Mesothelial cell of epicardium (in vitro differentiated cells): ENCODE data around the gene RARG. TPM values are rescaled to one million over a fixed set of nuclear protein-coding genes. Genes with fewer than 3 reads are reported as not detected.
A peak's percentile ranks its signal among the peaks of the same experiment; 100 is the strongest.

Source experiments
- DNase-seq, 2 experiments: peaks; one replicate each; pipeline ENCODE4 v3.0.0; 2021; ENCODE audit warnings: low spot score in 2 of 2; ENCODE audit not compliant: unreplicated experiment in 2 of 2
- H3K27ac Mint-ChIP-seq: 2 replicates; pipeline ENCODE4 v1.8.0; 2021; ENCODE audit warnings: mixed read lengths
- H3K27me3 Mint-ChIP-seq: 2 replicates; pipeline ENCODE4 v1.8.0; 2021; ENCODE audit warnings: low read depth, mixed read lengths
- H3K36me3 Mint-ChIP-seq: 2 replicates; pipeline ENCODE4 v1.8.0; 2021; ENCODE audit warnings: mixed read lengths
- H3K4me1 Mint-ChIP-seq: 2 replicates; pipeline ENCODE4 v1.8.0; 2021; ENCODE audit warnings: mixed read lengths
- H3K4me3 Mint-ChIP-seq: 2 replicates; pipeline ENCODE4 v1.8.0; 2021; ENCODE audit warnings: mild to moderate bottlenecking, moderate library complexity, mixed read lengths
- H3K9me3 Mint-ChIP-seq: 2 replicates; pipeline ENCODE4 v1.8.0; 2021; ENCODE audit warnings: mixed read lengths
- total RNA-seq: library from RNA; stranded (reverse); gene quantifications from 3 replicates; pipeline ENCODE4 v1.2.1, GENCODE V29; 2021
- TF ChIP-seq, protein P1 (sequence below): fragments of 200-600 bp; sonication (generic); IDR thresholded peaks from one replicate; pipeline ENCODE4 v1.5.0; 2021; ENCODE audit warnings: antibody characterized with exemption; ENCODE audit not compliant: unreplicated experiment

RARG gene
- total RNA-seq, 1 donor from 2014 or later = 72.2 TPM

DNA sequence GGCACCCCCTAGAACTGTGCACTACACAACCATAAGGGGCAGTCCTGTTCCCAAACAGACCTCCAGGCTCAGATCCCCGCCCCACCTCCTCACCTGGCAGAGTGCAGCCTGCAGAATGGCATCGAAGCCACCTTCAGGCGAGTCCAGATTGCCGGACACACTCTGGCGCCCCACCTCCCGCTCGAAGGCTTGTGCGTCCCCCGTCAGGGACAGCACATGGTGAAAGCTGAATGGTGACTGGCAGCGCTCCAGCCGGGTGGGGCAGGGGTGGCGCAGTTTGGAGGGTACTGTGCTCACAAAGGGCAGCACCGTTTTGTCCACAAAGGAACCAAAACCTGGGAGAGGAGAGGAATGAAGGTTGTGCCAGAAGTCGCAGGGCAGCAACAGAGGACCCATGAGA is 35.5 kb downstream of the RARG start:
- Mint-ChIP-seq H3K27ac (no peak overlapping the region), H3K4me3 (no peak overlapping the region)

DNA sequence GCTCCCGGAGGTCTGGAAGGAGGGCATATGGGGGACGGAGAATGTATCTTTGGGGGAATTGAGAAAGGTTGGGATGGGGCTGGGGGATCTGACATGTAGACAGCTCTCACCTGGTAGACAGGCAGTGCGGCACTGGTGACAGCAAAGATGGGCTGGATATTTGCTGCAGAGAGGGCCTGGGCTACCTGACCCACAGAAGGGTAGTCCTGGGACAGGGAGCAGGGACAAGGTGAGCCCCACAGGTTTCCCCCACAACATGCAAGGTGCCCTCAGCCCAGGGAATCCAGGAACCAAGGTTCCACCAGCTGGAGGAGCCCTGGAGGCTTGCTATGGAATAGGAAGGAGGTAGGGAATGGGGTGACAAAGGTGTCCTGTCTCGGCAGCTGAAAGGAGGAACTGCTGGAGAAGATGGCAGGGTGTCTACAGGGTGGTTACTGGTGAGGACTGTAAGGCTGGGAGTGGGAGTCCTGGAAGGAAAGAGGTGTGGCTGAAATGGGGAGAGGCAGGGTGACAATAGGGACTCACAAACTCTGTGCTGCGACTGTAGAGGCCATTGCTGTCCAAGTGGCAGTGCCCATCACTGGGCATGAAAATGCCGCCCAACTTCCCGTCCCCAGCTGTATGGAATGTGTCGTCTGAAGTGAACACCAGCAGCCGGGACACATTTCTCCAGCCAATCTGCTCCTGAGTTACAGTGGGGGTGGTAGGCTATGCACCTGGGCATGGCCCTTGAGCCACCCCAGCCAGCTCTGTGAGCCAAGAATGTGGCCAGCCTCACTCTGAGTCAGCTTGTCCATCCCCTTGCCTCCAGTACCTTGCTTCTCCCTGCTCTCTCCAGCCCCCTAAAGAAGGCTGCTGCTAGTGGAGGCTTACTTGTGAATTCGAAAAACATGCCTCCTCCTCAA is 36.2 kb downstream of the RARG start:
- peaks cover 40% of the 10 kb centered on the region for H3K27me3 Mint-ChIP-seq
- TF ChIP-seq, protein P1, sequence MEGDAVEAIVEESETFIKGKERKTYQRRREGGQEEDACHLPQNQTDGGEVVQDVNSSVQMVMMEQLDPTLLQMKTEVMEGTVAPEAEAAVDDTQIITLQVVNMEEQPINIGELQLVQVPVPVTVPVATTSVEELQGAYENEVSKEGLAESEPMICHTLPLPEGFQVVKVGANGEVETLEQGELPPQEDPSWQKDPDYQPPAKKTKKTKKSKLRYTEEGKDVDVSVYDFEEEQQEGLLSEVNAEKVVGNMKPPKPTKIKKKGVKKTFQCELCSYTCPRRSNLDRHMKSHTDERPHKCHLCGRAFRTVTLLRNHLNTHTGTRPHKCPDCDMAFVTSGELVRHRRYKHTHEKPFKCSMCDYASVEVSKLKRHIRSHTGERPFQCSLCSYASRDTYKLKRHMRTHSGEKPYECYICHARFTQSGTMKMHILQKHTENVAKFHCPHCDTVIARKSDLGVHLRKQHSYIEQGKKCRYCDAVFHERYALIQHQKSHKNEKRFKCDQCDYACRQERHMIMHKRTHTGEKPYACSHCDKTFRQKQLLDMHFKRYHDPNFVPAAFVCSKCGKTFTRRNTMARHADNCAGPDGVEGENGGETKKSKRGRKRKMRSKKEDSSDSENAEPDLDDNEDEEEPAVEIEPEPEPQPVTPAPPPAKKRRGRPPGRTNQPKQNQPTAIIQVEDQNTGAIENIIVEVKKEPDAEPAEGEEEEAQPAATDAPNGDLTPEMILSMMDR = no peak
- no peak for DNase-seq
- no peaks in the 10 kb centered on the region for H3K36me3 Mint-ChIP-seq
- H3K27ac Mint-ChIP-seq = peak overlapping the region; percentile 9
- H3K4me3 Mint-ChIP-seq = no peak overlapping the region
- H3K9me3 Mint-ChIP-seq = no peaks in the 10 kb centered on the region
- H3K4me1 Mint-ChIP-seq = peaks cover 3% of the 10 kb centered on the region

More for the DNA sequence above, 35.5 kb downstream of the RARG start:
- no peaks in the 10 kb centered on the region for H3K9me3 Mint-ChIP-seq
- no peaks in the 10 kb centered on the region for H3K36me3 Mint-ChIP-seq
- DNase-seq = no peak
- peaks cover 40% of the 10 kb centered on the region for H3K27me3 Mint-ChIP-seq
- H3K4me1 Mint-ChIP-seq = peaks cover 3% of the 10 kb centered on the region
- TF ChIP-seq, protein P1 = no peak

DNA sequence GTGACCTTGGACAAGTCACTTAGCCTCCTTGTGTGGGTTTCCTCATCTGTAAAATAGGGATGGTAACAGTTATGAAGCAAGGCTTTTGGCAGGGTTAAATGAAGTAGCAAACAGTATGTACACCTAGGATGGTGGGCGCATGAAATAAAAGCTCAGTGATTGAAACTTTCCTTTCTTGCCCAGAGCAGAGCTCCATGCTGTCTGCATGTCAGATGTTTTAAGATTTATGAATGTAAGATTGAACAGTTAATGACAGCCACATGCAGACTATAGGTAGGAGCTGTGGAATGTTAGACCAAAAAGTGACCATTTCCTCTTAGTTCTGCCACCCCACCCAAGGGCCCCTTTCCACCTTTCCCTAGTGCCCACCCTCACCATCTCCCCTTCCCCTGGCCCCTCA is 37.0 kb downstream of the RARG start:
- no peaks in the 10 kb centered on the region for H3K36me3 Mint-ChIP-seq
- H3K9me3 Mint-ChIP-seq = no peaks in the 10 kb centered on the region
- TF ChIP-seq, protein P1 = no peak
- H3K27me3 Mint-ChIP-seq = peaks cover 40% of the 10 kb centered on the region
- no peak for DNase-seq
- H3K27ac Mint-ChIP-seq = no peak overlapping the region
- H3K4me1 Mint-ChIP-seq = peaks cover 6% of the 10 kb centered on the region
- no peak overlapping the region for H3K4me3 Mint-ChIP-seq

DNA sequence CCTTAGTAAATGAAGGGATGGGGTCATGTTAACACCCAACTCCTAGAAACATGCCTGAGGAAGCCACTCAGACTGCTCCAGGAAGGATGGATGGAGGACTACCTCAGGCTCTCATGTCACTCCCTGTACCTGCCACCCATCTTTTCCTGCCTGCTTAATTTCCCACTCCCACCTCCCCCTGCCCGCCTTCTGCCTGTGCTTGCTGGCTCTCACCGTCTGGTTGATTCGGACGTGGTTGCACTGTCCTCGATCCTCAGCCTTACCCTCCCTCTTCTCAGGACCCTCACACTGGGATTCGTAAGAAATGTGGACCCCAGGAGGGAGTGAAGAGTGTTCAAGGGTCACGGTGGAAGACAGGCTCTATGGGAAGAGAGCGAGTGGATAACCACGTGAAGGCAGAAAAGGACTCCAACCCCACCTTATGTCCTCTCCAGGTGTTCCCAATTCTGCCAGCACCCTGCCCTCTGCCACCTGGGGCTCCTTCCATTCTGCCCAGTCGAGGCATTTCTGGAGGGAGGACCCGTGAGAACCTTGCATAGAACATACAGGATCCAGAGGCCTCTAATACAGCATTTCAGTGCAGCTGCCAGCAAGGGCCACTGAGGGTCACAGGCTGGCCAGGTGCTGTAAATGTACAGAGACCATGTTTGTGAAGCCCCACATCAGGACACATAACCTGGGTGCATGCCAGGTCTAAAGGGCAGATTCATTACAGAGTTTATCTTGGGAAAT is 37.9 kb downstream of the RARG start:
- H3K27me3 Mint-ChIP-seq = peaks cover 35% of the 10 kb centered on the region
- no peaks in the 10 kb centered on the region for H3K9me3 Mint-ChIP-seq

DNA sequence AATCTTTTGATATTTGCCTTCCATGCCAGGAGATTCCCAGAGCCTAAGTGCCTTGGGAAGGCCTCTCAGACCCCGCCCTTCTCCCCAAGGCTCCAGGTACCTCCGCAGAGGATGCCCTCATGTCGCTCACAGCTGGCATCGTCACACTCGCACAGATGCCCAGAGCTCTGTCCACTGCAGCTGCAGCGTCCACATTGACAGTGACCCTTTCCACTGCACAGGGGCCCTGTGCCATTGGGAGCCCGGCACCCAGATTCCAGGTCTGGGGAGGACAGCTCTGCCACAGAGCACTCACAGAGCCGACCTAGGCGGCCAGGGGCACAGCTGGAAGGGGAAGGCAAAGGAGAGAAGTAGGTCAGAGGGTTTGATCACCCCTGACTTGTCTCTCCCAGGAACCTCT is 39.0 kb downstream of the RARG start:
- TF ChIP-seq, protein P1 = no peak
- Mint-ChIP-seq H3K36me3 (no peaks in the 10 kb centered on the region), H3K27ac (no peak overlapping the region), H3K4me3 (no peak overlapping the region), H3K9me3 (no peaks in the 10 kb centered on the region), H3K27me3 (peaks cover 24% of the 10 kb centered on the region), H3K4me1 (peaks cover 8% of the 10 kb centered on the region)
- no peak for DNase-seq

More for the DNA sequence above, 37.9 kb downstream of the RARG start:
- Mint-ChIP-seq H3K4me1 (peaks cover 8% of the 10 kb centered on the region), H3K36me3 (no peaks in the 10 kb centered on the region), H3K4me3 (no peak overlapping the region), H3K27ac (no peak overlapping the region)
- TF ChIP-seq, protein P1 = no peak
- no peak for DNase-seq
